Nephron (organoid): ENCODE data around the gene SPPL2A.
"Not testable (repeated sequence)": the region's sequence is repeated elsewhere in the genome, so short reads cannot be mapped to it uniquely, and the experiment has no call there.

Experiments
- H3K27ac Mint-ChIP-seq, 3 experiments: 2 replicates each; pipeline ENCODE4 v1.8.0; 2020; ENCODE audit warnings: mixed read lengths in 3 of 3, mild to moderate bottlenecking in 2 of 3, moderate library complexity in 1 of 3
- H3K27me3 Mint-ChIP-seq: 2 replicates; pipeline ENCODE4 v1.8.0; 2021; ENCODE audit warnings: low read depth, mild to moderate bottlenecking, moderate library complexity, mixed read lengths
- H3K36me3 Mint-ChIP-seq: 2 replicates; pipeline ENCODE4 v1.8.0; 2020; ENCODE audit warnings: low read depth, mixed read lengths
- H3K4me1 Mint-ChIP-seq: 2 replicates; pipeline ENCODE4 v1.8.0; 2020; ENCODE audit warnings: mixed read lengths
- H3K4me3 Mint-ChIP-seq, 3 experiments: 2 replicates each; pipeline ENCODE4 v1.8.0; 2020; ENCODE audit warnings: mild to moderate bottlenecking in 3 of 3, mixed read lengths in 3 of 3, moderate library complexity in 2 of 3
- H3K9me3 Mint-ChIP-seq: 2 replicates; pipeline ENCODE4 v1.8.0; 2020; ENCODE audit warnings: mixed read lengths
- TF ChIP-seq, protein P1 (sequence below), 3 experiments: fragments of 200-600 bp; sonication (generic); IDR thresholded peaks; one replicate each; pipeline ENCODE4 v1.5.0; 2021; ENCODE audit warnings: antibody characterized with exemption in 3 of 3; ENCODE audit not compliant: unreplicated experiment in 3 of 3

The SPPL2A gene, protein sequence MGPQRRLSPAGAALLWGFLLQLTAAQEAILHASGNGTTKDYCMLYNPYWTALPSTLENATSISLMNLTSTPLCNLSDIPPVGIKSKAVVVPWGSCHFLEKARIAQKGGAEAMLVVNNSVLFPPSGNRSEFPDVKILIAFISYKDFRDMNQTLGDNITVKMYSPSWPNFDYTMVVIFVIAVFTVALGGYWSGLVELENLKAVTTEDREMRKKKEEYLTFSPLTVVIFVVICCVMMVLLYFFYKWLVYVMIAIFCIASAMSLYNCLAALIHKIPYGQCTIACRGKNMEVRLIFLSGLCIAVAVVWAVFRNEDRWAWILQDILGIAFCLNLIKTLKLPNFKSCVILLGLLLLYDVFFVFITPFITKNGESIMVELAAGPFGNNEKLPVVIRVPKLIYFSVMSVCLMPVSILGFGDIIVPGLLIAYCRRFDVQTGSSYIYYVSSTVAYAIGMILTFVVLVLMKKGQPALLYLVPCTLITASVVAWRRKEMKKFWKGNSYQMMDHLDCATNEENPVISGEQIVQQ

DNA sequence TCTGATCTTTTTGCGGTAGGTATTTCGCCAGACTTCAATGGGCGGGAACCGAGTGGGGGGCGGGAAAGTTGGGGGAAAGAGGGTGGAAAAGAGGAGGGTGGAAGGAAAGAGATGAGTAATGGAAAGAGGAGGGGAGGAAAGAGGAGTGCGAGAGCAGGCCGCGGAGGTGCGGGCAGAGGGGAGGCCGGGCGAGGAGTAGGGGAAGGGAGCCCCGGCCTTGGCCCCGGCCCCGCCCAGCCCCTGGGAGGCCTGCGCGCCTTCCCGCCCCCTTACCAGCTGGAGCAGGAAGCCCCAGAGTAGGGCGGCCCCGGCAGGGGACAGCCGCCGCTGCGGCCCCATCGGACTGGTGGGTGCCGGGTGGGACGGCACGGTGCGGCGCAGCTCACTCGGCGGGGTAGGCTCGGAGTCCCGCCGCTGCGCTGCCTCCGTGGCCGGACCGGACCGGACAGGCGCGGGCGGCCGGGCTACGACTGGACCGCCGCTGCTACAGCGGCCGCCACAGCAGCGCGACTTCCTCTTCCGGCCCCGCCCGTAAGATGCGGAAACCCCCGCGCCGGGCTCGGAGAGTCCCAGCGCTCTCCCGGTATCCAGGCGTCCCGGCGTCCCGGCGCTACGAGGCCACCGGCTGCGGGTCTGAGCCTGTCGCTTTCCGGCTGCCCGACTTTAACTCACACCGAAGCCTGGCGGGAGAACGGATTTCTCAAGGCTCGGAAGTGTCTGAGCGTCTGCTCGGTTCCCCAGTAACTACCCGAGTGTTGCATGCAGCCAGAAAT, at the start of gene SPPL2A:
Gene SPPL2A, minus strand, starts transcription at position 512 of the 773 bp plus-strand sequence. Its CDS starts 173 bp downstream, at position 339.
- peak within 1 kb of the TSS; percentile 95 to 99 (median 98) for H3K27ac Mint-ChIP-seq
- H3K27me3 Mint-ChIP-seq = peaks cover 5% of the 10 kb centered on the region
- TF ChIP-seq, protein P1, sequence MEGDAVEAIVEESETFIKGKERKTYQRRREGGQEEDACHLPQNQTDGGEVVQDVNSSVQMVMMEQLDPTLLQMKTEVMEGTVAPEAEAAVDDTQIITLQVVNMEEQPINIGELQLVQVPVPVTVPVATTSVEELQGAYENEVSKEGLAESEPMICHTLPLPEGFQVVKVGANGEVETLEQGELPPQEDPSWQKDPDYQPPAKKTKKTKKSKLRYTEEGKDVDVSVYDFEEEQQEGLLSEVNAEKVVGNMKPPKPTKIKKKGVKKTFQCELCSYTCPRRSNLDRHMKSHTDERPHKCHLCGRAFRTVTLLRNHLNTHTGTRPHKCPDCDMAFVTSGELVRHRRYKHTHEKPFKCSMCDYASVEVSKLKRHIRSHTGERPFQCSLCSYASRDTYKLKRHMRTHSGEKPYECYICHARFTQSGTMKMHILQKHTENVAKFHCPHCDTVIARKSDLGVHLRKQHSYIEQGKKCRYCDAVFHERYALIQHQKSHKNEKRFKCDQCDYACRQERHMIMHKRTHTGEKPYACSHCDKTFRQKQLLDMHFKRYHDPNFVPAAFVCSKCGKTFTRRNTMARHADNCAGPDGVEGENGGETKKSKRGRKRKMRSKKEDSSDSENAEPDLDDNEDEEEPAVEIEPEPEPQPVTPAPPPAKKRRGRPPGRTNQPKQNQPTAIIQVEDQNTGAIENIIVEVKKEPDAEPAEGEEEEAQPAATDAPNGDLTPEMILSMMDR (IDR thresholded peaks at IDR 0.05; ENCODE audit: unreplicated experiment in 3 of 3) = no peak
- no peaks in the 10 kb centered on the region for H3K9me3 Mint-ChIP-seq
- peak within 1 kb of the TSS; percentile 91 to 97 (median 95) for H3K4me3 Mint-ChIP-seq
- peaks cover 27% of the 10 kb centered on the region for H3K4me1 Mint-ChIP-seq
- H3K36me3 Mint-ChIP-seq = peaks cover 4% of the 10 kb centered on the region

DNA sequence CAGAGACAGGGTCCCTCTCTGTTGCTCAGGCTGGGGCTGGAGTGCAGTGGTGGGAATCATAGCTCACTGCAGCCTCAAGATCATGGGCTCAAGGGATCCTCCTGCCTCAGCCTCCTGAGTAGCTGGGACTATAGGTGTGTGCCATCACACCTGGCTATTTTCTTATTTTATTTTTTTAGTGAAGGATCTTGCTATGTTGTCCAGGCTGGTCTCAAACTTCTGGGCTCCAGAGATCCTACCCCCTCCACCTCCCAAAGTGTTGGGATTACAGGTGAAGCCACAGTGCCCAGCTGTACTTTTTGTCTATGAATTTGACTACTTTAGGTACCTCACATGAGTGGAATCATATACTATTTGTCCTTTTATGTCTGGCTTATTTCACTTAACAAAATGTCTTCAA, 49.1 kb upstream of the SPPL2A start:
- TF ChIP-seq, protein P1 (IDR thresholded peaks at IDR 0.05; ENCODE audit: unreplicated experiment in 3 of 3) = no peak
- H3K4me3 Mint-ChIP-seq = no peak overlapping the region
- no peak overlapping the region for H3K27ac Mint-ChIP-seq
- no peaks in the 10 kb centered on the region for H3K36me3 Mint-ChIP-seq
- peaks cover 5% of the 10 kb centered on the region for H3K4me1 Mint-ChIP-seq
- H3K27me3 Mint-ChIP-seq = no peaks in the 10 kb centered on the region
- no peaks in the 10 kb centered on the region for H3K9me3 Mint-ChIP-seq

DNA sequence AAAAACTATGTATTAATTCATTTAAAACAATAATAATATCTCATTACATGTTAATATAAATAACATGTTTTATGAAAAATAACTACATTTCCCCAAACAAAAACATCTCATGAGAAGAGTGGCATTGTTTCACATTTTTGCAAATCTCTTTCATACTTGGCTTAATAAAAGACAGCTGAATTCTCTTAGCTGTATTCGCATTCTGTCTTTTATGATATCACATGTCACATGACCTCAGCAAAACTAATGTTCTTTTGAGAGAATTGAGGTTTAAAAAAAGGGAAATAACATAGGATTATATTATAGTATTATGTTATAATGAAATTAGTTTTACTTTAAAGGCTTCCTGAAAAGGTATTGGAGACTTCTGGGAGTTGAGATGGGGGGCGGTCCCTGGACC, 48.4 kb upstream of the SPPL2A start:
- H3K4me1 Mint-ChIP-seq = peaks cover under 1% of the 10 kb centered on the region
- no peaks in the 10 kb centered on the region for H3K9me3 Mint-ChIP-seq
- no peak overlapping the region for H3K4me3 Mint-ChIP-seq
- TF ChIP-seq, protein P1 (IDR thresholded peaks at IDR 0.05; ENCODE audit: unreplicated experiment in 3 of 3) = no peak
- no peaks in the 10 kb centered on the region for H3K36me3 Mint-ChIP-seq
- peak overlapping the region in 1 of 3 experiments; percentile 37 for H3K27ac Mint-ChIP-seq
- H3K27me3 Mint-ChIP-seq = no peaks in the 10 kb centered on the region

DNA sequence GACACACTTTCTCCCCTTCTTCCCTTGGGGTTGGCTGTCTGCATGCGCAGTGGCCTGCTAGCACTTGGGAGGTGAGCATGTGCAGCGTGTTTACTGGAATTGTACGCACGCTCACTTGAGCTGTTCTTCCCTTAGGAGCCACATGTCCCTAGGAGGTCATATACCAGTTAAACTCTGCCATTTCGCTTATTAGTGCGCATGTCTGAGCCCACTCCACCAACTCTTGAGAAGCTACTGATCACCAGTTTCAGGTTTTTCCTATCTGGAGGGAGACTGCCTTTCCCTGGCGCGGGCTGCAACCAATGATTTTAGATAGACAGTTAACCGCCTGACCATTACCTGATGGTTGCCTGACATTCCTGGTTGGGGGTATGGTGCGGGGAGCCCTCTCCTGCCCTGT, 47.6 kb upstream of the SPPL2A start:
- TF ChIP-seq, protein P1 (IDR thresholded peaks at IDR 0.05; ENCODE audit: unreplicated experiment in 3 of 3) = no peak
- no peak overlapping the region for H3K4me3 Mint-ChIP-seq
- no peak overlapping the region for H3K27ac Mint-ChIP-seq
- no peaks in the 10 kb centered on the region for H3K27me3 Mint-ChIP-seq
- H3K4me1 Mint-ChIP-seq = no peaks in the 10 kb centered on the region
- H3K9me3 Mint-ChIP-seq = no peaks in the 10 kb centered on the region
- no peaks in the 10 kb centered on the region for H3K36me3 Mint-ChIP-seq

DNA sequence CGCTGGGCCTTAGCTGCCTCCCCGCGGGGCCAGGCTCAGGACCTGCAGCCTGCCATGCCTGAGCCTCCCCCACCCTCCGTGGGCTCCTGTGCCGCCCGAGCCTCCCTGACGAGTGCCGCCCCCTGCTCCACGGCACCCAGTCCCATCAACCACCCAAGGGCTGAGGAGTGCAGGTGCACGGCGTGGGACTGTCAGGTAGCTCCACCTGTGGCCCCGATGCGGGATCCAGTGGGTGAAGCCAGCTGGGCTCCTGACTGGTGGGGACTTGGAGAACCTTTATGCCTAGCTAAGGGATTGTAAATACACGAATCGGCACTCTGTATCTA, 46.6 kb upstream of the SPPL2A start:
- H3K4me3 Mint-ChIP-seq, H3K27ac Mint-ChIP-seq, H3K9me3 Mint-ChIP-seq, H3K36me3 Mint-ChIP-seq, H3K4me1 Mint-ChIP-seq, H3K27me3 Mint-ChIP-seq: not testable (repeated sequence)

DNA sequence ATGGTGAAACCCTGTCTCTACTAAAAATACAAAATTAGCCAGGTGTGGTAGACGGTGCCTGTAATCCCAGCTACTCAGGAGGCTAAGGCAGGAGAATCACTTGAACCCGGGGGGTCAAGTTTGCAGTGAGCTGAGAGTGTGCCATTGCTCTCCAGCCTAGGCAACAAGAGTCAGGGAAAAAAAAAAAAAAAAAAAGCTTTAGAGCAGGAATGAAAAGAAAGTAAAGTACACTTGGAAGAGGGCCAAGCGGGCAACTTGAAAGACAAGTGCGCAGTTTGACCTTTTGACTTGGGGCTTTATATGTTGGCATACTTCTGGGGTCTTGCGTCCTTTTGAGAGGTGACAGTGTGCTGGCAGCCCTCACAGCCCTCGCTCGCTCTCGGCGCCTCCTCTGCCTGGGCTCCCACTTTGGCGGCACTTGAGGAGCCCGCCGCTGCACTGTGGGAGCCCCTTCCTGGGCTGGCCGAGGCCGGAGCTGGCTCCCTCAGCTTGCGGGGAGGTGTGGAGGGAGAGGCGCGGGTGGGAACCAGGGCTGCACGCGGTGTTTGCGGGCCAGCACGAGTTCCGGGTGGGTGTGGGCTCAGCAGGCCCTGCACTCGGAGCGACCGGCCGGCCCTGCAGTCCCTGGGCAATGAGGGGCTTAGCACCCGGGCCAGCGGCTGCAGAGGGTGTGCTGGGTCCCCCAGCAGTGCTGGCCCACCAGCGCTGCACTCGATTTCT, 46.1 kb upstream of the SPPL2A start:
- not testable (repeated sequence) for H3K4me1 Mint-ChIP-seq, H3K27me3 Mint-ChIP-seq, H3K4me3 Mint-ChIP-seq, H3K27ac Mint-ChIP-seq, H3K9me3 Mint-ChIP-seq, H3K36me3 Mint-ChIP-seq
